ENCODE data around the gene ERAP2.

DNA sequence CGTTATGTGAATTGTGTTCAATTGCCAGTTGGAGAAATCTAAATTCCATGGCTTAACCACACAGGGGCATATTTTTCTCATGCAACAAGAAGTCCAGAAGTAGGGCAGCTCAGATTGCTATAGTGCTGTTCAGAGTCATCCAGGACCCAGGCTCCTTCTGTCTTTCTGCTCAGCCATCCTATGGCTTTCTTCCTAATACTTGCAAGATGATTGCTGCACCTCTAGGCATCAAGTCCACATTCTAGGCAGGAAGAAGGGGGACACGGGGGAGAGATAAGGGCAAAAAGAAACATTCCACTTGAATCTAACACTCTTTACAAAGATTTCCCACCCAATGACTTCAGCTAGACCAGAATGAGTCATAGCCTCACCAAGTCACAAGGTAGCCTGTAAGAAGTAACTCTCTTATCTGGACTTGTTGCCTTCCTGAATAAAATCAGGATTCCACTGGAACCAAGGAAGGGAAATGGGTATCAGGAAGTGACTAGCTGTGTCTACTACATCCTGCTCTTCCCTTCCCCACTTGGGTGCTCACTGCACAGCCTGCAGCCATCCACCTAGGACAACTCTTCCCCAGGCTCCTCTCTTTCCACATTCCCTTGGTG is 5.3 kb downstream of the ERAP2 start:
- TF ChIP-seq, protein P1, sequence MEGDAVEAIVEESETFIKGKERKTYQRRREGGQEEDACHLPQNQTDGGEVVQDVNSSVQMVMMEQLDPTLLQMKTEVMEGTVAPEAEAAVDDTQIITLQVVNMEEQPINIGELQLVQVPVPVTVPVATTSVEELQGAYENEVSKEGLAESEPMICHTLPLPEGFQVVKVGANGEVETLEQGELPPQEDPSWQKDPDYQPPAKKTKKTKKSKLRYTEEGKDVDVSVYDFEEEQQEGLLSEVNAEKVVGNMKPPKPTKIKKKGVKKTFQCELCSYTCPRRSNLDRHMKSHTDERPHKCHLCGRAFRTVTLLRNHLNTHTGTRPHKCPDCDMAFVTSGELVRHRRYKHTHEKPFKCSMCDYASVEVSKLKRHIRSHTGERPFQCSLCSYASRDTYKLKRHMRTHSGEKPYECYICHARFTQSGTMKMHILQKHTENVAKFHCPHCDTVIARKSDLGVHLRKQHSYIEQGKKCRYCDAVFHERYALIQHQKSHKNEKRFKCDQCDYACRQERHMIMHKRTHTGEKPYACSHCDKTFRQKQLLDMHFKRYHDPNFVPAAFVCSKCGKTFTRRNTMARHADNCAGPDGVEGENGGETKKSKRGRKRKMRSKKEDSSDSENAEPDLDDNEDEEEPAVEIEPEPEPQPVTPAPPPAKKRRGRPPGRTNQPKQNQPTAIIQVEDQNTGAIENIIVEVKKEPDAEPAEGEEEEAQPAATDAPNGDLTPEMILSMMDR (IDR thresholded peaks at IDR 0.05), result no peak
- no peak for TF ChIP-seq POLR2A (IDR thresholded peaks at IDR 0.05)
